Nephron progenitor cell (in vitro differentiated cells): ENCODE data around the gene TALDO1.

Source experiments
- DNase-seq: peaks from one replicate; pipeline ENCODE4 v3.0.0; 2021
- H3K27ac Mint-ChIP-seq: 2 replicates; pipeline ENCODE4 v1.8.0; 2021; ENCODE audit warnings: mild to moderate bottlenecking, moderate library complexity, mixed read lengths
- H3K27me3 Mint-ChIP-seq: 2 replicates; pipeline ENCODE4 v1.8.0; 2021; ENCODE audit warnings: mild to moderate bottlenecking, low read depth, mixed read lengths; ENCODE audit not compliant: poor library complexity
- H3K36me3 Mint-ChIP-seq: 2 replicates; pipeline ENCODE4 v1.8.0; 2021; ENCODE audit warnings: low read depth, mixed read lengths
- H3K4me1 Mint-ChIP-seq: 2 replicates; pipeline ENCODE4 v1.8.0; 2021; ENCODE audit warnings: mixed read lengths
- H3K4me3 Mint-ChIP-seq: 2 replicates; pipeline ENCODE4 v1.8.0; 2021; ENCODE audit warnings: mild to moderate bottlenecking, moderate library complexity, mixed read lengths
- H3K9me3 Mint-ChIP-seq: 2 replicates; pipeline ENCODE4 v1.8.0; 2021; ENCODE audit warnings: mild to moderate bottlenecking, moderate library complexity, mixed read lengths
- TF ChIP-seq, protein P1 (sequence below): fragments of 200-600 bp; sonication (generic); IDR thresholded peaks from 2 replicates; pipeline ENCODE4 v1.5.0; 2021; ENCODE audit warnings: antibody characterized with exemption

The TALDO1 gene

DNA sequence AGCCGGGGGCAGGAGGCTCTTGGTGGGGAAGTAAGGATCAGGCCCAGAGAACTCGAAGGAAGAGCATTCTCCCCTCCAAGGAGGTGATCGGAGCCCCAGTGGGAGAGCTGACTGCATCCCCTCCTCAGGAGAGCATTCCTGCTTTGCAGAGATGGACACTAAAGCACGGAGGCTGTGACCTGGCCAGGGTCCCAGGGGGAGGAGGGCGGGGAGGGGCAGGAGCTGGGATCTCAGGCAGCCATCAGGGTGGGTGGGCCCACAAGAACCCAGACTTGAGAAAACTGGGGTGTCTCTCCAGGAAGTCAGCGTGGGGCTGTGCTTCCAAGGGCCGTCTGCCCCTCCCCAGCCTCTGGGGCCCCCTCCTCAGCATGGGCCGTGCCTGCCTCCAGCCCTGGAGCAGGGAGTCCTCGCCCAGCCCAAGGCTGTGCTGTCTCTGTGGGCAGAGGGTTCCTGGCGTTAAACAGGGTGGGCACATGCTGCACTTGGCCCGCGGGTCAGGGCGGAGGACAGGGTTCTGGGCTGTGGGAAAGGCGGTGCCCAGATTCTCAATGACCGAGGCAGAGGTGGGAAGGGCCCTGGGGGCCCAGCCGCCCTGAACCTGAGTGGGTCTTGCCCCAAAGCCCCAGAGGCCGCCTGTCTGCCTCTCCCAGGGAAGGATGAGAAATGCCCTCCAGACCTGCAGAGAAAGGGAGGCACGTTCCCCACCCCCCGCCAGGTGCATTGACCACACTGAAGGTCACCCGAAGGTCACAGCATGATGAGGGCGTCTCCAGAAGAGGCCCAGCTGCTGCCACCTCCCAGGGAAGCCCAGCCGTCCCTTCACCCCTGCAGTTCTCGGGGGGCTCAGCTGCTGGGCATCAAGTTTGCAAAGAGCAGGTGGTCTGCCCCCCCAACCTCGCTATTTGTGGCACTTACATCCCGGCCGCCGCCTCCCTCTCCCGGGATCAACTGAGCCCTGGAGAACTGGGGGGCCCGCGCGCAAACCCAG lies 42.0 kb downstream of the TALDO1 start:
- Mint-ChIP-seq H3K27ac (no peak overlapping the region), H3K4me3 (no peak overlapping the region), H3K4me1 (peaks cover 16% of the 10 kb centered on the region), H3K9me3 (no peaks in the 10 kb centered on the region), H3K36me3 (no peaks in the 10 kb centered on the region), H3K27me3 (peaks cover 3% of the 10 kb centered on the region)
- no peak for DNase-seq
- TF ChIP-seq, protein P1, sequence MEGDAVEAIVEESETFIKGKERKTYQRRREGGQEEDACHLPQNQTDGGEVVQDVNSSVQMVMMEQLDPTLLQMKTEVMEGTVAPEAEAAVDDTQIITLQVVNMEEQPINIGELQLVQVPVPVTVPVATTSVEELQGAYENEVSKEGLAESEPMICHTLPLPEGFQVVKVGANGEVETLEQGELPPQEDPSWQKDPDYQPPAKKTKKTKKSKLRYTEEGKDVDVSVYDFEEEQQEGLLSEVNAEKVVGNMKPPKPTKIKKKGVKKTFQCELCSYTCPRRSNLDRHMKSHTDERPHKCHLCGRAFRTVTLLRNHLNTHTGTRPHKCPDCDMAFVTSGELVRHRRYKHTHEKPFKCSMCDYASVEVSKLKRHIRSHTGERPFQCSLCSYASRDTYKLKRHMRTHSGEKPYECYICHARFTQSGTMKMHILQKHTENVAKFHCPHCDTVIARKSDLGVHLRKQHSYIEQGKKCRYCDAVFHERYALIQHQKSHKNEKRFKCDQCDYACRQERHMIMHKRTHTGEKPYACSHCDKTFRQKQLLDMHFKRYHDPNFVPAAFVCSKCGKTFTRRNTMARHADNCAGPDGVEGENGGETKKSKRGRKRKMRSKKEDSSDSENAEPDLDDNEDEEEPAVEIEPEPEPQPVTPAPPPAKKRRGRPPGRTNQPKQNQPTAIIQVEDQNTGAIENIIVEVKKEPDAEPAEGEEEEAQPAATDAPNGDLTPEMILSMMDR = no peak

DNA sequence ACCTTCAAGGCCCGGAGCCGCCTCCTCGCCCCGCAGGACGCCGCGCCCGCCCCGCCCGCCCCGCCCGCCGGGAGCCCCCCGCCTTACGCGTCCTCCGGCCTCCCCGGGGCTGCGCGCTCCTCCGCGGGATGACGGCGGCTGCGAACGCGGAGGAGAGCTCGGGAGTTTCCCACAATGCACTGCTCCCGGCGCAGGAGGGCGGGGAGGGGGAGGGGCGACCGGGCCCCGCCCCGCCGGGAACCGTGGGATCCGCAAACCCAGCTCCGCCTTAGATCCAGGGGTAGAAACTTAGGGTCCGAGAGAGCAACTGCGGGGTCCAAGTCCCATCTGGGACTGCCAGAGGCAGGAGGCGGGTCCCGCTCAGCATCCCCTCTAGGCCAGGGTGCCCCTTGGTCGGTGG lies 42.7 kb downstream of the TALDO1 start, which contains the start of gene CEND1:
Gene CEND1, minus strand, starts transcription at position 148 of the 400 bp plus-strand sequence. CDS start 1,514 bp downstream, outside the sequence.
- no peak within 1 kb of the TSS for H3K4me3 Mint-ChIP-seq
- DNase-seq = peak; percentile 65

DNA sequence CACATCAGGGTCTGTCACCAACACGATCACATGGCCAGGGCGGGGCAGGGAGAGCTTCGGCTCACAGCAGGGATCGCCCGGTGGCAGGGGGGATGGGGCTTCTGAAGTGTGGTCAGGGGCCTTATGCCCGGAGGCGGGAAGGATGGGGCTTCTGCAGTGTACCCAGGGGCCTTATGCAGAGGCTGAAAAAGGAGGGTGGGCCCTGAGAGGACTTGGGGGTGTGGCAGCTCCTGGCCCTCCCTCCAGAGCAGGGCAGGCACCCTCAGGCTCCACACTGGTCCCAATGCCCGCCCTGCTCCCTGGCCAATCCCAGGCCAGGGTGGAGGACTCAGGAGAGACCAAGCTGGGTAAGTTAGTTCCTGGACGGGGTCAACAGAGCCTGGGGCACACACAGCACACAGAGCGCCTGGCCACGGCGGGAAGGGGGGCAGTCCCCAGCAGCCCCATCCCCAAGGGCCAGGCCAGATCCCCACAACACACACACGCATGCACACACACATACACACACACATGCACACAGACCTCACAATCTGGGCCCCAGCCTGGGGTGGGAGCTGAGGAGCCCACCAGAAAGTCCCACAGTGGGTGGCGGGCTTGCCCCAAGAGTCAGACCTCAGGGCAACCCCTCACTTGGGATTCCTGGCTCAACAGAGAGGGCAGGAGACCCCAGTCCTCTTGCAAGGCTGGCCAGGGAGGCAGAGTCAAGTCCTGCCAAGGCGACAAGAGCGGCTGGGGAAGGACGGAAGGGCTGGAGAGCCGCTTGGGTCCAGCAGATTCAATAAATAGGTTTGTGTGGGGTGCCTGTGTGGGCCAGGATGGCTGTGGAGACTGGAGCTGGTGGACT lies 43.7 kb downstream of the TALDO1 start:
- no peak overlapping the region for H3K27ac Mint-ChIP-seq
- no peaks in the 10 kb centered on the region for H3K36me3 Mint-ChIP-seq
- peaks cover 3% of the 10 kb centered on the region for H3K27me3 Mint-ChIP-seq
- H3K4me1 Mint-ChIP-seq = peaks cover 11% of the 10 kb centered on the region
- no peak for DNase-seq
- TF ChIP-seq, protein P1 = no peak
- no peak overlapping the region for H3K4me3 Mint-ChIP-seq
- H3K9me3 Mint-ChIP-seq = no peaks in the 10 kb centered on the region

More for the DNA sequence above, 42.7 kb downstream of the TALDO1 start, which contains the start of gene CEND1:
- Mint-ChIP-seq H3K27ac (no peak within 1 kb of the TSS), H3K4me1 (peaks cover 12% of the 10 kb centered on the region), H3K9me3 (no peaks in the 10 kb centered on the region), H3K27me3 (peaks cover 3% of the 10 kb centered on the region), H3K36me3 (no peaks in the 10 kb centered on the region)
- TF ChIP-seq, protein P1 = no peak

DNA sequence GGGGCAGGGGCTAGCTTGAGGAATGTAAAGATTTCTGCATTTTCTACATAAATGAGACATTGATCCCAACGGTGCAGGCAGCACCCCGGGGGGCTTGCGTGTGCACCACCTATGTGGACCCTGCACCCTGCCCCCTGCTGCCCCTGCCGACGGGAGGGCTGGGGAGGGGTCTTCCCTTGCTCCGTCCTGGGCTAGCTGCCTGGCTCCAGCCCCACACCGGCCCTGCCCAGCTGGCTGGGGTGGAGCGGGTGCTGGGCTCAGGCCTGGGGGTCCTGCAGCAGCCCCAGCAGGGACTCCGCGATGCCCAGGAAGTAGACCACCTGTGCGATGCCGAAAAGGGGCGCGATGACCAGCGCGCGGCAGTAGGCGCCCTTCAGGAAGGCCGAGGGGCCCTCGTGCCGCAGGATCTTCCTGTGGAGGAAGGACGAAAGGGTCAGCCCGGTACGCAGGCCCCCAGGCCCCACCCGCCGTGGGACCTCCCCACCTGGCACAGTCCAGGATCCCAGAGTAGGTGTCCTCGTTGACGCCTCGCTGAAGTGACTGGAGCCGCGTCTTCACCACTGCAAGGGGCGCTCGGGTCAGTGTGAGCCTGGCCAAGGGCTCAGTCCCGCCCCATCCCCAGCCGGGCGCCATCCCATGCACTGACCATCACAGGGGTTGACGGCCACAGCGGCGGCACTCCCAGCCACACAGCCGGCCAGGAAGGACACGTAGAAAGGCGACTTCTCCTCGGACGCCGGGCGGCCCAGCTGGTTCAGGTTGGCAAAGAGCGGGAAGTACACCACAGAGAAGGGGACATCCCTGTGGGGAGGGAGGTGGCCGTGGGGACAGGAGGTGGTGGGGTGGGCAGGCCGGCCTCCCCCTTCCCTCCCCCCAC lies 44.6 kb downstream of the TALDO1 start:
- Mint-ChIP-seq H3K4me1 (peaks cover 16% of the 10 kb centered on the region), H3K4me3 (no peak overlapping the region), H3K27ac (no peak overlapping the region), H3K36me3 (no peaks in the 10 kb centered on the region), H3K27me3 (peaks cover 3% of the 10 kb centered on the region), H3K9me3 (no peaks in the 10 kb centered on the region)
- DNase-seq = no peak
- TF ChIP-seq, protein P1 = no peak

DNA sequence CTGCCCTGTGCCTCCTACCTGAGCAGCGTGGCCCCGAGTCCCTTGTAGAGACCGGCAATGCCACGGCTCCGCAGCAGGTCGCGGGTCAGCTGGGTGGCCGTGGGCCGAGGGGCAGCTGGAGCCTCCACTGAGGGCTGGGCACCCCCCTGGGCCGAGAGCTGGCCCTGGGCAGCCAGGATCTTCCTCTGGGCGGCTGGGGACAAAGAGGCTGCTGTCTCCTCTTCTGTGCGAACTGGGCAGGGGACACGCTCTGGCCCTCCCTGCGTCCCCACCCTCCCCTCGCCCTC lies 45.2 kb downstream of the TALDO1 start:
- Mint-ChIP-seq H3K36me3 (no peaks in the 10 kb centered on the region), H3K4me1 (peaks cover 20% of the 10 kb centered on the region), H3K9me3 (no peaks in the 10 kb centered on the region), H3K4me3 (no peak overlapping the region), H3K27ac (no peak overlapping the region), H3K27me3 (peaks cover 3% of the 10 kb centered on the region)
- TF ChIP-seq, protein P1 = no peak
- no peak for DNase-seq
